EH (cell line): ENCODE data around the gene FBLN5.
"Not testable (repeated sequence)": the region's sequence is repeated elsewhere in the genome, so short reads cannot be mapped to it uniquely, and the experiment has no call there.

Source experiments
- DNase-seq: peaks from one replicate; pipeline ENCODE4 v3.0.0-alpha.2; 2015; ENCODE audit warnings: low read depth

The FBLN5 gene

DNA sequence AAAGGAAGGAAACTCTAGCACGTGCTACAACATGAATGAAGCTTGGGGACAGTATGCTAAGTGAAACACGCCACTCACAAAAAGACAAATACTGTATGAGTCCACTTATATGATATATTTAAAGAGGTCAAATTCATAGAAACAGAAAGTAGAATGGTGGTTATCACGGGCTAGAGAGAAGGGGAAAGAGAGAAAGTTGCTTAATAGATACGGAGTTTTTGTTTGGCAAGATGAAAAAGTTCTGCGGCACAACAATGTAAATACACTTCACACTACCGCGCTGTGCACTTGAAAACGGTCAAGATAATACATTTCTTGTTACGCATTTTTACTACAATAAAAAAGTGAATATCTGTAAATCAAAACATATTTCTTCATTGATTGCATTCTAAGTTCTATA lies 37.3 kb downstream of the FBLN5 start:
- no peak for DNase-seq

DNA sequence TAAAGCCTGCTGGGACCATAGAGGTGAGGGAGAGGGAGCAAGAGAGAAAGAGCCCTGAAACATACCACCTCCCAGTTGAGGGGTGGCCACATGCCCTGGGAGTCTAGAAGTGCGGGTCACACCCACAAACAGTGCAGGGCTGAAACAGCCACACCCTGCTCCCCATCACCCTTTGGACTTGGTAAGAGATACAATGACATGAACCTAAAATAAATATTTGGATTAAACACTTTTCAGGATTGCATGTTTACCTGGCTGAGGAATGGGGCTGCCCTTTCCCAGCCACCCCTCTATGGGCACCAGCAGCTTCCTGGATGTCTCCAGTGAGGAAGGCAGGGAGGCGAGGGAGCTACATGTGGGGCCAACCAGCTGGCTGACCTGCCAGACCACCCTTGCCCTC lies 41.1 kb downstream of the FBLN5 start:
- DNase-seq = no peak

DNA sequence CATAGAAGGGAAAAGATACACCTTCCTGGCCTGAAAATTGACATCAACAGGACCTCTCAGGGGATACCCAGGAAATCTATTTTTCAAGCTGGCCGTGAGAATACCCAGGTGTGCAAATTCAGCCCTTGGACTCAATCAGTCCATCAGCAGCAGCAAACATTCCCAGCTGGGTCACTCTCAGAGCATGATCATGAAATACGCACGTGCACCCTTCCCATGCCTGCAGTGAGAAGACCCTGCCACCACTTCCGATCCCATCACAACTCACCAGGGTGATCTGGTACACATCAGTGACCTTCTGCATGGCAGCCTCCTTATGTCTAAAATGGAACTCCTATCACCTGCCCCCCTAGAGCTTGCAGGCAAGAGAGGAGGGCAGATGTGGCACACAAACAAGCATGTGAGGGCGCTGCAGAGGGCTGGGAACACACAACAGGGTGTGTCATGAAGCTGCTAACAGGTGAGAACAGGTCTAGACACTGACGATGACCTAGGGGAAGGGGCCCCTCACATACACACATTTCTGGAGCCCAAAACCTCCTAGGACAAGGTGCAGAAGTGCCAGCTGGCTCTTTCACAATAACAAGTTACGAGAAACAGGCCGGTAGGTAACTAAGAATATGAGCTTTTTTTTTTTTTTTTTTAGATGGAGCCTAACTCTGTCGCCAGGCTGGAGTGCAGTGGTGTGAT lies 42.4 kb downstream of the FBLN5 start:
- DNase-seq = no peak

DNA sequence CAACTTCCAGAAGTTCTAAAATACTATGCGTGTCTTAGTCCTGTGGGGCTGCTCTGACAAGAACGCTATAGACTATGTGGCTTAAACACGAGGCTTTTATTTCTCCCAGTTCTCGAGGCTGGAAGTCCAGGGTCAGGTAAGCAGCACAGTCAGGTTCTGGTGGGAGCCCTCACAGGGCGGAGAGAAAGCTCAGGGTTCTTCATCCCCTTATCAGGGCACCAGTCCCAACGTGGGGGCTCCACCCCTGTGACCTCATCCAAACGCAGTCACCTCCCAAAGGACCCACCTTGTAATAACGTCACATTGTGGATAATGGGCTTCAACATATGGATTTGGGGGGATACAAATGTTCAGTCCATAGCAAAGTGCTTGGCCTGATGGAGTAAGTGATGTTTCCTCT lies 43.0 kb downstream of the FBLN5 start:
- no peak for DNase-seq

DNA sequence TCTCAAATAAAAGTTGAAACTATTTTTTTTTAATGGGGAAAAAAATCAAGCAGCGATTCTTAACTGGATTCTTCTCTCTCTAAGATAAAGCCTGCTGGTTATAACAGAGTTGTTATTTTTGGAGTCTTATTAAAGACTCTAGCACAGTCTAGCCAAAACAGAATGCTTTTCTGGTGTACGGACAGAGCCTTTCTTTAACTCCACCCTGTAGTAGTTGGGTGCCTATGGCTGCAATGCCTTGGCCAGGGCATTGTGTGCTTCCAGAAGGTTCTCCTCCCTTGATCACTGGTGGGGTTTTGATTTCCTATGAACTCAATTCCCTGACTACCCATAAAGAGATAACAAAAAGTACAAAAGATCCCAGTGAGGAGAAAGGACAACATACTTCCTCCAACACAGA lies 44.4 kb downstream of the FBLN5 start:
- DNase-seq = no peak

DNA sequence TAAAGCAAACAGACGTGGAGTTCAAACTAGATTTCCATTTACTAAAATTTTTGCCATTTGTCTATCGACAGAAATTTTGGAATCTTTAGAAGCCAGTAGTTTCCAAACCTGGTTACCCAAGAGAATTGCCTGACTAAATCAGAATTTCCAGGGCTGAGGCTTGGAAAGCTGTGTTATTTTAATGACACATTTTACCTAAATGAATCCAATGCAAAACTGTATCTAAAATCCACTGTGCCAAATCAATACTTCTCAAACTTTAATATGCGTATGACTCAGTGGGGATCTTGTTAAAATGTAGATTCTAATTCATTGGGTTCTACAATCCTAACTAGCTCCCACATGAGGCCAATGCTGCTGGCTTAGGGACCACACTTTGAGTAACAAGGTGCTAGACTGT lies 45.2 kb downstream of the FBLN5 start:
- DNase-seq = no peak

DNA sequence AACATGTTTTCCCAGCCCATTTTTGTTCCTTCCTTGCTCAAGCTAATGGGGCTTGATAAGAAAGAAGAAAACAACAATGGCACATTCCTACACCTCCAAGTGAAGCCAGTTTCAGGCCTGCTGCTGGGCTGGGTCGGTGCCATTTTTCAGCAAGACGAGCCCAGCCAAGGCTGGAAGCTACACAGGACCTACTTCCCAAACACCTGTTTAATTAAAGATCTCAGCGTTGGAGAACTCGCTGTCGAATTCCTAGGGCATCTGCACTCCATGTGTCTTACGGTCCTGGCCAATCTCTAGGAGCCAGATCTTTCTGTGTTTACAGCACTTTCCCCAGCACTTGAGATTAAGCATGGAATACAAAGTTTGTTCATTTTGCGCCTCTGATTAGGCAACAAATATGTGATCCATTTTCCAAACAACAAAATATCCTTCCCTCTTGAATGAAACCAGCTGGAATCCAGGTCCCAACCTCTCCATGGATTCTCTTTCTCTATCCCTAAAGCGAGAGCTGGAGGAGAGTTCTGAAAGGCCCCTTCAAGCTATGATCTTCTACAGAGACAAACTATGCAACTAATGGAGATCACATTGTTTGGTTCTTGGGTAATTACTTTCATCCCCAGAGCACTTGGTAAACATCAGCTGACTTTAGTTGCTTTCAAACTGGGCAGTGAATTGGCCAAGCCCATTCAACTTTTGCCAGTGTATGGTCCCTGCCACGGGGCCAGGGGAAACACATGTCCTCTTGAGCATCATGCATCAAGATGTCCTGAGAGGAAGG lies 45.9 kb downstream of the FBLN5 start:
- no peak for DNase-seq

DNA sequence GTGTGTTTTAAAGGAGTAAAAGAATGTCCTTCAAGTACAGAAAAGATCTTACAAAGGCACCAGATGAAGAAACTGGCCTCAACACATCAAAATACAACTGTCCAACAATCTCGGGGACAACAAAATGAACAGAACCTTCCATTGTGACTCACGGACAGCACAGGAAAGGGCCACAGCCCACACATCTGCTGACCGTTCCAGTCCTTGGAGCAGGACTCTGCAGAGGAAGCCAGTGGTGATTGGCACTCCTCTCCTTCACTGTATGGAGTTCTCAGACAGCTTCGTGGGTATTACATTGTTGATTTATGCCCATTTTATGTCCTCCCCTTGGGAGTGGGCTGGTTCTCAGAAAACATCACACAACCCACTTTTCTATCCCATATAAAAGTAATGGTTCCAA lies 47.7 kb downstream of the FBLN5 start:
- DNase-seq = peak; percentile 18

DNA sequence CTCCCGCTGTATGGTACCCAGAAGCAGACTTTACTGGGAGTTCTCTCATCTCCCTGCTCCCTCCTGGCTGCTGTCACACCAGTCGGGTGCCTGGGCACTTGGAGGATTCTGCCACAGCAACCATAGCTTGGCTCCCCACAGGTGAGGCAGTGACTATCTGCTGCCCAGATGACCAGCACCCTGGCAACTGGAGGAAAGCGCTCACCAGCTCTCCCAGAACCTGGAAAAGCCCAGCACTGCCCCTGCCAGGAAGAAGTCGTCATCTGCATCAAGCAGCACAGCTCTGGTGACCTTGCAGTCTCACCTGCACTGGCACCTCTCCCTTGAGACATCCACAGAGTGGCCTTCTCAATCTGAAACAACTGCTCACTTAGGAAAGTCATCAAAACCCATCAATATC lies 48.3 kb downstream of the FBLN5 start:
- DNase-seq = no peak

DNA sequence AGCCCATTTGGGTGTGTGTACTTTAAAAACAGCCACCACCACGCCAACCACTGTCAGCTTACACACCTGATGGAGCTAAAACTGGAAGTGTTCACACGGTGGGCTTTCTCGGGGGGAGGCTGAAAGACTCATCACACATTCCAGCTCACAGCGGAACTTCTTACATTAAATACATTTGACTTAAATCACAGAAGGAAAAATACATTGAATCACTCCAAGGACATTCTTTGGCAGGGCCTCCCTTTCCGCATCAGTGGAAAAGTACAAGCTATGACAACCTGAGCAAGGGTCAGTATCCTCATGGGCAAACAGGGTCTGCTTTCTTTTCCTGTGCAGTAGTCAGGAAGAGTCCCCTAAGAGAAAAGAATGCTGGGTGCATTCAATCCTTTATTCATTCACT lies 49.1 kb downstream of the FBLN5 start:
- no peak for DNase-seq

DNA sequence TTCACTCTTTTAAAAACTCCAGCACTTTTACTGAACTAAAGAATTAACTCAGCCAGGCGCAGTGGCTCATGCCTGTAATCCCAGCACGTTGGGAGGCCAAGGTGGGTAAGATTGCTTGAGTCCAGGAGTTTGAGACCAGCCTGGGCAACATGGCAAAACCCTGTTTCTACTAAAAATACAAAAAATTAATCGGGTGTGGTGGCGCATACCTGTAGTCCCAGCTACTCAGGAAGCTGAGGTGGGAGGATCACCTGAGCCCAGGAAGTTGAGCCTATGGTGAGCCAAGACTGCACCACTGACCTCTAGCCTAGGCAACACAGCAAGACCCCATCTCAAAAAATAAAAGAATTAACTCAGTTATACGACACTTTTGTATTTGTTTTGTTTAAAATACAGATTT lies 49.8 kb downstream of the FBLN5 start:
- not testable (repeated sequence) for DNase-seq

DNA sequence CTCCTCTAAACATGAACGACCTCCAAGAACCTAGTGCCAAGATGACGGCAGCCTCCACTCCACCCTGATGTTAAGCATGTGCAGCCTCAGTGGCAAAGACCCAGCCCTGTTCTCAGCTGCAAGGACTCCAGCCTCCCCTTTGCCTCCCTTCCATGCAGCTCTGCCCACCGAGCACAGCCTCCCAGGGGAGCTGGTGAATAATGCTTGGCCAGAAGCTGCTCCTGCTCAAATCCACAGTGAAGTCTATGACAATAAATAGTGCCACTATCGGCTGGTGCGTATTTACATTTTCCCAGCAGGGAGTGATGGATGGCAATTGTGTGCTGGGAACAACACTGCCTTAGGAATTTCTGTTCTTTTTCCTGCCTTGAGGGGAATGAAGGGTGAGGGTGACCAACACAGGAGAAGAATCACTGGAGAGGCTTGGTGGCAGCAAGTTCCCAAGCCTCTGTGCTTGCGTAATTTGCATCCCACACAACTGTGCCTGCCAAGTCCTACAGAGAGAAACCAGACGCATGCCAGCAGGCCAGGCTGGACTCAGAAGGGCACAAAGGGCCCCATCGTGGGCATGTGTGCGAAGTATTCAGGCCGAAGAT lies 50.3 kb downstream of the FBLN5 start:
- DNase-seq = peak; percentile 83

DNA sequence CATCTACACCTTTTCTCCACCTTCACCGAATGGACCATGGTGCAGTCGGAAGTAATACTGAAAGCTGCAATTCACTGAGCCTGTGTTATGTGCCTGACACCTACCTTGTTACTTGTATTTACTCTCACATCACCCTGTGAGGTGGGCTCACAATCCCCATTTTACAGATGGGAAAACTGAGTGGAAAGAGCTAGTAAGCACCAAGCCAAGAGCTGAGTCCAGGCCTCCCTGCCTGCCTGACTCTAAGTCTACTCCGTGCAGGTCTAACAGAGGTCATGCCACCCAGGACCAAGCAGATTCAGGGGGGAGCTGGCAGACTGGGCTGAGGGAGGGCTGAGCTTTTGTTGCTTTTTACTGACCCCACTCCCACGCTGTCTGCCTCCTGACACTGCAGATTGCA lies 51.1 kb downstream of the FBLN5 start:
- DNase-seq = no peak

DNA sequence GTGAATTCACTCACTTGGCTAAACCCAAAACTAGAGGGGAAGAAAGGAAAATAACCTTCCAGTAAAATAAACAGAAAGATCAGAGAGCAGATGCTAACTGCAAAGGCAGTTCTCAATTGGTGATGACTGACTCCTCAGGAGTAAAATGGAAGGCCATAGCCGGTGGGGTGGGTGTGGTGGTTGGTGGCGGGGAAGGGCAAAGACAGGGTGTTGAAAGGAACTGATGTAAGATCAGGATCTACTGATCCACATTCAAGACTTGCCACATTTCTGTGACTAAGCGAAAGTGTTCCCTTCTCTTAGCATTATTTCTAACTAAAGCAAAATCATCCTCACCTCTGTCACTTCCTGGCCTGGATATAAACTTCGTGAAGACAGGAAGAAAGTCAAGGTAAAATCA lies 53.8 kb downstream of the FBLN5 start:
- DNase-seq = no peak

DNA sequence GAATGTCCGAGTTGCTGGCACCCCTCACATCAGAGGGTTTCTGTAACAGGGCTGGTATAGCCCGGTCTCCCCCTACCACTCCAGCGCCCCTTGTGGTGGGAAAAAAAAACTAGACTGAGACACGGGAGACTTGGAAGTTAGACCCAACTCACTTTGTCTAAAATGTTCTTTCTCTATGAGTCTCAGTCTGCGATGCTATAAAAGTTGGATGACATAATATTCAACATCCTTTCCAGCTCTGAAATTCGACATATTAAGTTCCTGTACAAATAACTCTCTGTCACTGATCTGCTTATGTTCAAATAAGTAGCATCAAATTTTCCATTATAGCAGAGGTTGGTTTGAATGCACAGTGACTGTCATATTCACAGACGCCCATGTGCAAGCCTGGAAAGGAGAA lies 54.5 kb downstream of the FBLN5 start:
- no peak for DNase-seq

DNA sequence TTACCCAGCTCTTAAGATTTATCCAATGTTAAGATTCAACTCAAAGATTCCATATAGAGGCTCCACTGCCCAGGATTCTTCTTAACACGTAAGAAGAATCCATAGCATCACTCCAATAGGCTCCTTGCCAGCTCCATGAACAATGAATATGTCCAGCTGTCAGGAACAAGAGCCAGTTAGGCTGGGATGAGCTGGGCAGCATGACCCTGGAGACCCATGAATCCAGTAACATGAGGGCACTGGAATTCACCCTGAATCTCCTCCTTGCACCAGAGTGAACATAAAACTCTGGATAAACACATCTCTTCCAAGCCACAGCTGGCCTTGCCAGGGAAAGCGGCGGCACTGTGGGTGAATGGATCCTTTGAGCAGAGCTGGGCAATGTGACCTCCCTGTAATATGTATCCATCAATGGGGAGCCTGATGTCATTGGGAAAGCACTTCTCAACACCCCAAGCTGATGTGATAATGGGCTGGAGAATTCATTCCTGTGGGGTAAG lies 55.7 kb downstream of the FBLN5 start:
- DNase-seq = peak; percentile 11

DNA sequence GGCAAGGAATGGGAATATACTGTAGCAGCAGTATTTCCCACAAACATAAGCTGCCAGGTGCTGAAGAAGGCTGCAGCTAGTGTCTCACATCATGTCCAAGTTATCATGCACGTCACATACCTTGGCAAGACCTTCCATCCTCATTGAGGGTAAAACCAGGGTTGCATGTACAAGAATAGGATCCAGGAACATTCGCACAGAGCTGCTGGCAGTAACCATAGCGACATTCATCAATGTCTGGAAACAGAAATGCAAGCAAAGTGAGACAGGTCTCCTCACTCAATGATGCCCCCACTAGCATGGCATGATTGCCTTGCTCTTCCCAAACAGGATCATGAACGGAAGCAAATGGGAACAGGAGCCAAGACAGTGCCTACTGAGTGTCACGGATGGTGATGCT lies 56.4 kb downstream of the FBLN5 start:
- DNase-seq = no peak

DNA sequence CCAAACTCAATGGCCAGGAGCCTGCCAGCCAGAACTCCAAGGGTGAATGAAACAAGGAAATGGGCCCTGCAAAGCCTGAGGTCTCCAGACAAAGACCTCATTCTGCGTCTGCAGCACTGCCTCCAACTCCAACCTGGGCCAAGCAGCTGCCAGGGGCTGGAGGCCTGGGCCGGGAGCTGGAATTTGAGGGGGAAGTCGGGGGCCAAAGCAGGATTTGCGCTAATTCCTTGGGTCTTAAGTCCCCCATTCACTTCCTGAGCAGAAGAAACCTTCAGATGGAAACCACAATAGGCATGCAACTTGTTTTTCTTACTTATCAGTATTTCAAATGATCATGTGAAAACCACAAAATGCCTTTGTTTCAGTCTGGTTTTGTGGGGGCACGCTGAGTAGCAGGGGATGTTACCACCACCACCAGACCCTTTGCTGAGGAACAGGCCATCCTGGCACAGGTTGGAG lies 57.2 kb downstream of the FBLN5 start:
- no peak for DNase-seq

DNA sequence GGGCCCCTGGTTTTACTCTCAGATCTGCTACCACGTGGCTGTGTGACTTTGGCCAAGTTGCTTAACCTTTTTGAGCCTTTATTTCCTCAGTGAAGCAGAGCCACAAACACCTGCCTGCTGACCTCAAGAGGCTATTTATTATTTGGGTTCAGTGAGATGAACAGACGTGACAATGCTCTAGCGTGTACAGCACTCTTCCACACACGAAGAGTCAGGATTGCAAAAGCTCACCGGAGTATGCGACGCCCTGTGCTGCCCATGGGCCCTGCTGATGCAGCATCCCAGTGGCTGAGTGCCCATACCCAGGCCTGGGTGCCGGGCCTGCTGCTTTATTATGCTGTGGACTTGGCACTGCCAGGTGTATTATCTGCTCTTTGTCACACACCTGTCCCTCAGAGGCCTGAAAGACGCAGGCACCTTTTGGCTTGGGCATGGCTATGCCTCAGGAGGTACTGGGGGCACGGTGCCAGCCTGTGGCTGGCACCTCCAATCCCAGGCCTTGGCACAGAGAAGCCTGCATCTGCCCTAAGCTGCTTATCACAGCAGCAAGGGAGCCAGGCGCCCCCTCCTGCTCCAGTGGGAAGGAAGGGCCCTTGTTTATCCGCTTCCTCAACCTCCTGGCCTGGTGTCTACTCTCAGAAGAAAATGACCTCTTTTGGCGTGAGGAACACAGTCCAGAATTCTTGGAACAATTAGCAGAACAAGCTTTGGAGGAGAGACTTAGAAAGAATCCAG lies 57.9 kb downstream of the FBLN5 start:
- DNase-seq = no peak

DNA sequence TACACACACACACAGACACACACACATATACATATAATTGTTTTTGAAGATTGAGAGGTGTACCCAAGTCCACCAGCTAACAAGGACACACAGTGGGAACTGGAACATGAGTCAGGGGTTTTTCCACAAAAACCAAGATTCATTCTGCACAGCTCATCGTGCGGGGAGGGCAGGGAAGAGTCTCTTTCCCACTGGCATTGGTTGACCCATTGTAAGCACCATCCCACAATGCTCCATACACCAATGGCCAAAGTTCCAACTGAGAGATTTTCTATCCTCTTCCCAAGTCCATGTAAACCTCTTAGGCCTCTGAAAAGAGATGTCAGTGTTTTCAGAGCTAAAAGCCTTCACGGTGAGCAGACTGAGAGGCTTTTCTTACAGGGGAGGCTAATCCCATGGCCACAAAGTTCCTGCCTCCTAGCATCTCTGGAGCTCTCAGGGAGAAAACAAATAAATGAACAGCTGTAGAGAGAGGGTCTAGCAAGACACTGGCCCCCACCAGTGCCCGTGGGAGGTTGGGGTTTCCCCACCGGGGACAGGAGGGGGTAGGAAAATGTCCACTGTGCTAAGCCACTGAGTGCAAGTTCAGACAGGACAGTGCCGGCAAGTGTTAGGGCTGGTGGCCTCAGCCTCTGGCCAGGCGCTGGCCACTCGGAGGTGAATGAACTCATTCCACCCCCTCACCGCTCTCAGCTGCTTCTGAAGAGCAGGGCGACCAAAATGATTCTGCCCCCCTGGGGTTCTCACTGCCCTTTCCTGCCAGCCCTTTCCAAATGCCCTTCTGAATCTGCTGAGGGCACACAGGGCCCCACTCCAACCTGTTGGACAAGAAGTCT lies 58.6 kb downstream of the FBLN5 start:
- DNase-seq = no peak

DNA sequence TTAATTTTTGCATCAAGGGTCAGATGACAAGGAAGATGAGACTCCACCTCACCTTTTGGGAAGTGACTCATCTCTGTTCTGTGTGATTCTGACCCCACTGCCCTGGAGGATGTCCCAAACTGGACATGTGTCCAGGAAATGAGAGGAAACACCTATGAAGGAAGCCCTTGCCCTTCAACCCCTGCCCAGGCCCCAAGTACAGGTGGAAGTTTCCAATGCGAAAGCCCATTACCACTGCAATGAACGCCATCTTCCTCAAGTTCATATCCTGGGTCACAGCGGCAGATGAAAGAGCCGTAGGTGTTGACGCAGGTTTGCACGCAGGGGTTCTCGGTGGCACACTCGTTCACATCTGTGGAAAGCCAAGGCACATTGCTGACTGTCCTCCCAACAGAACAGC lies 60.5 kb downstream of the FBLN5 start:
- no peak for DNase-seq

DNA sequence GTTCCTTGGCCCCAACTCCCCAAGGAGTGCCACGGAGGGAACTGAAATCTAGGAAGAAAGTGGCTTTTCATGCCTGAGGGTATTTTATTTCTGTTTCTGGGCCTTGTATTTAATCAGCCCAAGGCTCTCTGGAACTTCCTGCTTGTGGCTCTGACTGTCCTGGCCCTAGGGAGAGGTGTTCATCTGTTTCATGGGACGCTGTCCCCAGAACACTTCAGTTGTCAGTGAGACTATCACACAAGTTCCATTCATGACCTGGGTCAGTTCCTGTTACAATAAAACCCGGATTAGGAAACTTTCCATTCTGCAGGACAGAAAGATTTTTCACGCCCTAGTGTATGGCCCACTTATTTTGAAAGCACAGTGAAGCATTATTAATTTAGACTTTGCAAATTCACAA lies 61.7 kb downstream of the FBLN5 start:
- DNase-seq = no peak
